HepG2 (cell line): ENCODE data around the gene PSD4. TPM values are rescaled to one million over a fixed set of nuclear protein-coding genes. Genes with fewer than 3 reads are reported as not detected.

Experiments used
- ATAC-seq: fragments of 200-7000 bp; cut with Tn5 transposase; 3 replicates; pipeline ENCODE4 v1.9.1; 2020; ENCODE audit warnings: mild to moderate bottlenecking, moderate library complexity
- BruUV-seq: library from RNA; stranded (reverse); fragments of 400-500 nt; replicated peaks from 2 replicates; lab custom pipeline; 2021; lab: Mats Ljungman, UMichigan
- CTCF ChIA-PET: fragments of 300-600 bp; formaldehyde crosslinking; extraction: SDS; loops from one replicate; lab custom pipeline; 2021; ENCODE audit warnings: low total read pairs, inconsistent platforms, low intra/inter-chr PET ratio; lab: Yijun Ruan, JAX
- POLR2A ChIA-PET: fragments of 350-600 bp; sonication (Branson Sonifier 250); formaldehyde crosslinking; loops from one replicate; lab custom pipeline; 2020; ENCODE audit warnings: antibody characterized with exemption, inconsistent platforms; lab: Yijun Ruan, JAX
- DNase-seq: peaks from one replicate; pipeline ENCODE4 v3.0.0-alpha.2; 2015; ENCODE audit warnings: low spot score
- FAIRE-seq: peaks from 3 replicates; lab custom pipeline; 2011; peaks lifted over from hg19 to GRCh38; lab: Jason Lieb, UNC
- H2AFZ ChIP-seq: one replicate; pipeline ENCODE4 v1.6.1; 2011; ENCODE audit warnings: low read length, inconsistent platforms
- H3K27ac ChIP-seq: fragments of 300-600 bp; 3 replicates; pipeline ENCODE4 v1.8.0; 2011; ENCODE audit warnings: mixed run types, mild to moderate bottlenecking, mixed read lengths, low read length, inconsistent platforms; ENCODE audit not compliant: insufficient read depth; ENCODE audit errors: extremely low read length
- H3K27me3 ChIP-seq, 2 experiments: fragments of 200-600 bp in 1 of 2; 2 replicates in 1 of 2; 3 replicates in 1 of 2; pipeline versions ENCODE4 v1.6.0 to v1.8.0; 2011; ENCODE audit warnings: low read length in 2 of 2, mild to moderate bottlenecking in 2 of 2, moderate library complexity in 2 of 2, inconsistent platforms in 1 of 2; ENCODE audit not compliant: insufficient read depth in 2 of 2, control insufficient read depth in 1 of 2
- H3K36me3 ChIP-seq, 2 experiments: fragments of 200-600 bp in 1 of 2; replicated peaks in 1 of 2; 2 replicates in 1 of 2; 3 replicates in 1 of 2; pipeline versions ENCODE4 v1.5.1 to v1.8.0; 2011; ENCODE audit warnings: low read length in 2 of 2, inconsistent platforms in 1 of 2; ENCODE audit not compliant: insufficient read depth in 2 of 2, control insufficient read depth in 1 of 2
- H3K4me1 ChIP-seq: 2 replicates; pipeline ENCODE4 v1.5.1; 2012; ENCODE audit warnings: low read length, inconsistent platforms; ENCODE audit not compliant: insufficient read depth
- H3K4me2 ChIP-seq: 2 replicates; pipeline ENCODE4 v1.6.0; 2011; ENCODE audit warnings: low read depth, low read length, inconsistent platforms
- H3K4me3 ChIP-seq, 3 experiments: fragments of 200-600 bp in 1 of 3; sonication (generic), shearing (Covaris generic) in 1 of 3; replicated peaks in 1 of 3; 2 replicates each; pipeline ENCODE4 v1.5.1; 2011 to 2016; ENCODE audit warnings: low read length in 3 of 3, inconsistent platforms in 2 of 3, low read depth in 2 of 3, mild to moderate bottlenecking in 2 of 3, control low read depth in 1 of 3, mixed read lengths in 1 of 3; ENCODE audit not compliant: insufficient read depth in 1 of 3
- H3K79me2 ChIP-seq: one replicate; pipeline ENCODE4 v1.6.1; 2011; ENCODE audit warnings: low read length, inconsistent platforms; ENCODE audit not compliant: insufficient read depth
- H3K9ac ChIP-seq: 2 replicates; pipeline ENCODE4 v1.6.0; 2011; ENCODE audit warnings: mild to moderate bottlenecking, low read depth, low read length, inconsistent platforms; ENCODE audit not compliant: insufficient read depth
- H3K9me3 ChIP-seq: 2 replicates; pipeline ENCODE4 v1.5.1; 2012; ENCODE audit warnings: mild to moderate bottlenecking, low read length
- H4K20me1 ChIP-seq: 2 replicates; pipeline ENCODE4 v1.6.0; 2011; ENCODE audit warnings: inconsistent platforms, mild to moderate bottlenecking, low read length, moderate library complexity; ENCODE audit not compliant: insufficient read depth
- DPF2 ChIP-seq: sonication (generic); formaldehyde crosslinking; IDR thresholded peaks from 2 replicates; pipeline ENCODE4 v1.4.0; 2020; ENCODE audit warnings: mild to moderate bottlenecking, low read depth, missing genetic modification reagents, borderline replicate concordance
- ETV6 ChIP-seq: sonication (generic); formaldehyde crosslinking; conservative IDR thresholded peaks from 2 replicates; pipeline ENCODE4 v1.4.0; 2020; ENCODE audit warnings: missing genetic modification reagents
- HES4 ChIP-seq: sonication (generic); formaldehyde crosslinking; IDR thresholded peaks from 2 replicates; pipeline ENCODE4 v1.9.0; 2021; ENCODE audit warnings: mild to moderate bottlenecking, missing genetic modification reagents, borderline replicate concordance
- KDM6A ChIP-seq: IDR thresholded peaks from 2 replicates; pipeline ENCODE4 v1.6.1; 2016; ENCODE audit warnings: low read depth
- MED8 ChIP-seq: sonication (generic); formaldehyde crosslinking; IDR thresholded peaks from 2 replicates; pipeline ENCODE4 v1.8.1; 2023; ENCODE audit warnings: mild to moderate bottlenecking, missing genetic modification reagents; ENCODE audit not compliant: insufficient replicate concordance
- SRY ChIP-seq: sonication (generic); formaldehyde crosslinking; IDR thresholded peaks from 2 replicates; pipeline ENCODE4 v1.8.0; 2022; ENCODE audit warnings: mild to moderate bottlenecking, missing genetic modification reagents
- STAG1 ChIP-seq: sonication (generic); formaldehyde crosslinking; IDR thresholded peaks from 2 replicates; pipeline ENCODE4 v1.4.0; 2020; ENCODE audit warnings: missing genetic modification reagents
- THAP11 ChIP-seq: IDR thresholded peaks from 2 replicates; pipeline ENCODE4 v1.6.1; 2016; ENCODE audit warnings: missing biosample characterization, missing genetic modification reagents
- ZNF225 ChIP-seq: sonication (generic); formaldehyde crosslinking; IDR thresholded peaks from 2 replicates; pipeline ENCODE4 v1.4.0; 2020; ENCODE audit warnings: mild to moderate bottlenecking, missing genetic modification reagents
- ZNF263 ChIP-seq: sonication (generic); formaldehyde crosslinking; IDR thresholded peaks from 2 replicates; pipeline ENCODE4 v1.4.0; 2020; ENCODE audit warnings: missing genetic modification reagents
- ZNF782 ChIP-seq: sonication (generic); formaldehyde crosslinking; IDR thresholded peaks from 2 replicates; pipeline ENCODE4 v1.4.0; 2020; ENCODE audit warnings: missing genetic modification reagents, mild to moderate bottlenecking, borderline replicate concordance
- ZSCAN21 ChIP-seq: sonication (generic); formaldehyde crosslinking; IDR thresholded peaks from 2 replicates; pipeline ENCODE4 v1.8.0; 2022; ENCODE audit warnings: mild to moderate bottlenecking, missing genetic modification reagents, moderate library complexity, borderline replicate concordance
- WGBS: methylation state at CpG from one replicate; pipeline ENCODE4 v1.1.6; 2017; ENCODE audit warnings: low lambda C conversion rate; 5-methylcytosine and 5-hydroxymethylcytosine counted together
- in situ Hi-C: cut with HindIII; loops from 2 replicates; pipeline ENCODE4 v1.10.0; 2017; ENCODE audit warnings: low pct_unique_long_range_greater_than_20kb; ENCODE audit not compliant: extremely low pct_ligation_motif_present
- intact Hi-C: fragments of 100-400 bp; cut with micrococcal nuclease; formaldehyde crosslinking; loops from one replicate; pipeline ENCODE4 v1.10.0; 2022; ENCODE audit not compliant: unreplicated experiment
- polyA plus RNA-seq, 8 experiments: library from polyadenylated mRNA; depleted of rRNA in 3 of 8; stranded (reverse) in 7 of 8; unstranded in 1 of 8; fragments of >200 nt; fragmentation: Illumina TruSeq in 4 of 8; extraction: Trizol in 4 of 8; gene quantifications; 2 replicates each; pipeline versions ENCODE4 v1.2.1 to v1.2.3, GENCODE V29; 2011 to 2016; ENCODE audit warnings: low read depth in 4 of 8, missing spikeins in 1 of 8, mixed read lengths in 1 of 8; ENCODE audit not compliant: insufficient read depth in 1 of 8
- total RNA-seq, 5 experiments: library from RNA; depleted of rRNA; stranded (reverse); fragments of >200 nt; fragmentation: Illumina TruSeq; extraction: Trizol; gene quantifications; 2 replicates each; pipeline ENCODE4 v1.2.3, GENCODE V29; 2016; ENCODE audit warnings: low read depth in 1 of 5
- TF ChIP-seq, protein P1 (sequence below): sonication (generic); formaldehyde crosslinking; IDR thresholded peaks from 2 replicates; pipeline ENCODE4 v1.4.0; 2020; ENCODE audit warnings: mild to moderate bottlenecking, missing genetic modification reagents
- TF ChIP-seq, protein P2 (sequence below): sonication (generic); formaldehyde crosslinking; IDR thresholded peaks from 2 replicates; pipeline ENCODE4 v1.8.0; 2022; ENCODE audit warnings: missing genetic modification reagents, mild to moderate bottlenecking, borderline replicate concordance

The PSD4 gene
- total and polyA plus RNA-seq, 2 of the 13 experiments (the other 11 are each of a cell fraction or from before 2014, with no cell fraction given): 5.8 to 9.4 TPM

DNA sequence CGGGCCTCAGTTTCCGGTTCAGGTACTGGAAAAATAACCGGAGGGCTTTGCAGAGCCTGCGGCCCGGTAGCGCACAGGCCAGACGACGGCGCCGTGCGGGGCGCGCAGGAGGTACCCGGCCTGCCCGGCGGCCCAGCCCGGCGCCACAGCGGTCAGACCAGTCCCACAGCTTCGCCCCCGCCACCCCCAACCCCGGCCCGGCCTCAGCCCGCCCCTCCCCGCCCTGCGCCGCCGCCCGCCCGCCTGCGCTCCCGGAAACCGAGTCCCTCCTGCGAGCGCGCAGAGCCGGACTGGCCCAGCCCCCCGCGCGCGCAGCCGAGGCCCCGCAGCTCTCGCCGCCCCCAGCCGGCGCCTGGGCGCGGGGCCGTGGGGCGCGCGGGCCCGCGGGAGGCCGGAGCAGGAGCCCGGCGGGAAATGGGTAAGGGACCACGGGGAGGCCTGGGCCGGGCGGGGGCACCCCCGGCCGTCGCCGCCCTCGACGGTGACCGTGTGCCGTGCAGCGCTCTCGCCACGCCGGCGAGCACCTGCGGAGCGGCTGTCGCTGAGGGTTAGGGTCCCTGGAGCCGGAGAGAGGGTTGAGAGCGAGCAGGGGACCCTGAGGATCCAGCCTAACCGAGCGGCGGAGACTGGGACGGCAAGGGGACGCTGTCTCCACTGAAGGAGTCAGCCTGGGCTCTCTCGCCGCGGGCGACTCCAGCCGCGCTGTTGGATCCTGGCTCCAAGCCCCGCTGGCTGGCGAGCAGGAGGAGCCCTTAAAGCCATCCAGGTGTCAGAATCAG lies 16.5 kb upstream of the PSD4 start:
- in situ Hi-C loops: no loop called here
- Histone ChIP-seq H3K27ac (peak overlapping the region; percentile 64), H3K9me3 (no peaks in the 10 kb centered on the region), H3K27me3 (no peaks in the 10 kb centered on the region; a peak in 1 of 5 replicates), H2AFZ (peak overlapping the region; percentile 92), H4K20me1 (no peaks in the 10 kb centered on the region), H3K4me1 (peaks cover 43% of the 10 kb centered on the region), H3K79me2 (no peaks in the 10 kb centered on the region), H3K4me3 (peak overlapping the region; percentile 56 to 82 (median 69)), H3K9ac (peak overlapping the region; percentile 74), H3K4me2 (peak overlapping the region; percentile 96), H3K36me3 (no peaks in the 10 kb centered on the region)
- POLR2A ChIA-PET: interaction anchor here (1.1 to 5.3 kb wide), 11 partner anchors 8 to 69 kb away, joined by 5 to 103 read pairs (median 14); partner anchors contain the start of genes IL1RN and PSD4
- 1% methylated on average over 10 of the region's 92 CpGs for WGBS
- DNase-seq: no peak
- BruUV-seq: no TSS peak
- FAIRE-seq: no peak
- CTCF ChIA-PET: interaction anchor here (1.2 kb wide), 1 partner anchor 73 kb away, joined by 3 read pairs; no protein-coding TSS in a partner anchor
- intact Hi-C loops: loop anchor here (1.0 to 2.0 kb wide), 3 partner anchors 19 to 41 kb away; no protein-coding TSS in a partner anchor
- ATAC-seq: peak; percentile 81
- TF ChIP-seq ZNF225 (CRISPR knock-in tag): peak; percentile 67
- TF ChIP-seq, protein P1, sequence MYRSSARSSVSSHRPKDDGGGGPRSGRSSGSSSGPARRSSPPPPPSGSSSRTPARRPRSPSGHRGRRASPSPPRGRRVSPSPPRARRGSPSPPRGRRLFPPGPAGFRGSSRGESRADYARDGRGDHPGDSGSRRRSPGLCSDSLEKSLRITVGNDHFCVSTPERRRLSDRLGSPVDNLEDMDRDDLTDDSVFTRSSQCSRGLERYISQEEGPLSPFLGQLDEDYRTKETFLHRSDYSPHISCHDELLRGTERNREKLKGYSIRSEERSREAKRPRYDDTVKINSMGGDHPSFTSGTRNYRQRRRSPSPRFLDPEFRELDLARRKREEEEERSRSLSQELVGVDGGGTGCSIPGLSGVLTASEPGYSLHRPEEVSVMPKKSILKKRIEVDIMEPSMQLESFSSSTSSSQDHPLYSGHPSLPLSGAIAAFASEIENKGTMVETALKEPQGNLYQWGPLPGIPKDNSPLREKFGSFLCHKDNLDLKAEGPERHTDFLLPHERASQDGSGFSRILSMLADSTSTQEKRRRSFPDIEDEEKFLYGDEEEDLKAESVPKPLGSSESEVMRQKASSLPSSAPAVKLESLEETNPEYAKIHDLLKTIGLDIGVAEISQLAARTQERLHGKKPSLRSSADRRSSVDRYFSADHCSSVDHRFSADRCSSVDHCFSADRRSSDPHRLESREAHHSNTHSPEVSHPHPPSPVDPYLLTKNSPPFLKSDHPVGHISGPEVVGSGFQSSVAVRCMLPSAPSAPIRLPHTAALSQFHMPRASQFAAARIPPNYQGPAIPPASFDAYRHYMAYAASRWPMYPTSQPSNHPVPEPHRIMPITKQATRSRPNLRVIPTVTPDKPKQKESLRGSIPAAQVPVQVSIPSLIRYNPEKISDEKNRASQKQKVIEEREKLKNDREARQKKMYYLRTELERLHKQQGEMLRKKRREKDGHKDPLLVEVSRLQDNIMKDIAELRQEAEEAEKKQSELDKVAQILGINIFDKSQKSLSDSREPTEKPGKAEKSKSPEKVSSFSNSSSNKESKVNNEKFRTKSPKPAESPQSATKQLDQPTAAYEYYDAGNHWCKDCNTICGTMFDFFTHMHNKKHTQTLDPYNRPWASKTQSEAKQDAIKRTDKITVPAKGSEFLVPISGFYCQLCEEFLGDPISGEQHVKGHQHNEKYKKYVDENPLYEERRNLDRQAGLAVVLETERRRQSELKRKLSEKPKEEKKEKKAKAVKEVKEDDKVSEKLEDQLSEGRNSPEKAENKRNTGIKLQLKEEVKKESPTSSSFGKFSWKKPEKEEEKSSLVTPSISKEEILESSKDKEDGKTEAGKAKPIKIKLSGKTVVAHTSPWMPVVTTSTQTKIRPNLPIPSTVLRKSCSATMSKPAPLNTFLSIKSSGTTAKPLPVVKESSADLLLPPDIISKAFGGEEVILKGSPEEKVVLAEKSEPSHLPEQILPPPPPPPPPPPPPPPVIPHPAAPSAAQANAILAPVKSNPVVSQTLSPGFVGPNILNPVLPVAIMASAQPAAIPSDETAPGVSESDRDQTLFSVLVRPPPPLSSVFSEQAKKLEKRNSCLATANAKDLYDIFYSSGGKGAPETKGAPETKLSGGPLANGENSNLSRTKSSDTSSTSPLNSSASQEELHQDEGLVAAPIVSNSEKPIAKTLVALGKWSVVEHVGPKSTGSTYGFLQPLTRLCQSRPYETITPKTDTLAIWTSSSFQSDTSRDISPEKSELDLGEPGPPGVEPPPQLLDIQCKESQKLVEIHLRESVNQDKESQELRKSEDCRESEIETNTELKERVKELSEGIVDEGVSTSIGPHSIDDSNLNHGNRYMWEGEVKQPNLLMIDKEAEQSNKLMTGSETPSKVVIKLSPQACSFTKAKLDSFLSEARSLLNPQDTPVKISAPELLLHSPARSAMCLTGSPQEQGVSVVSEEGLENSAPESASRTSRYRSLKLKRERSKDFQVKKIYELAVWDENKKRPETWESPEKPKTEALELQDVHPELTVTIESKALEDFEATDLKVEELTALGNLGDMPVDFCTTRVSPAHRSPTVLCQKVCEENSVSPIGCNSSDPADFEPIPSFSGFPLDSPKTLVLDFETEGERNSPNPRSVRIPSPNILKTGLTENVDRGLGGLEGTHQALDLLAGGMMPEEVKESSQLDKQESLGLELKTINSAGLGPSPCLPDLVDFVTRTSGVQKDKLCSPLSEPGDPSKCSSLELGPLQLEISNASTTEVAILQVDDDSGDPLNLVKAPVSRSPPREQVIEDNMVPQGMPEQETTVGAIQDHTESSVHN (CRISPR knock-in tag): peak; percentile 32; the same call in 1 of the 2 replicates
- no peak for TF ChIP-seq DPF2 (CRISPR knock-in tag)
- peak; percentile 46; the same call in 1 of the 2 replicates for TF ChIP-seq SRY
- TF ChIP-seq ZNF263: no peak
- TF ChIP-seq, protein P2, sequence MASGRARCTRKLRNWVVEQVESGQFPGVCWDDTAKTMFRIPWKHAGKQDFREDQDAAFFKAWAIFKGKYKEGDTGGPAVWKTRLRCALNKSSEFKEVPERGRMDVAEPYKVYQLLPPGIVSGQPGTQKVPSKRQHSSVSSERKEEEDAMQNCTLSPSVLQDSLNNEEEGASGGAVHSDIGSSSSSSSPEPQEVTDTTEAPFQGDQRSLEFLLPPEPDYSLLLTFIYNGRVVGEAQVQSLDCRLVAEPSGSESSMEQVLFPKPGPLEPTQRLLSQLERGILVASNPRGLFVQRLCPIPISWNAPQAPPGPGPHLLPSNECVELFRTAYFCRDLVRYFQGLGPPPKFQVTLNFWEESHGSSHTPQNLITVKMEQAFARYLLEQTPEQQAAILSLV (CRISPR knock-in tag): 0 out of 2 replicates have a peak, but pooled peaks have one; percentile 12
- TF ChIP-seq THAP11 (CRISPR knock-in tag): 0 out of 2 replicates have a peak, but pooled peaks have one; percentile 6
- peak; percentile 11 for TF ChIP-seq MED8 (CRISPR knock-in tag)
- peak; percentile 57; the same call in 1 of the 2 replicates for TF ChIP-seq ZSCAN21 (CRISPR knock-in tag)
- 0 out of 2 replicates have a peak, but pooled peaks have one; percentile 1 for TF ChIP-seq STAG1 (CRISPR knock-in tag)
- TF ChIP-seq KDM6A (CRISPR knock-in tag): no peak
- TF ChIP-seq HES4: peak; percentile 85; the same call in 1 of the 2 replicates
- peak; percentile 80; the same call in 1 of the 2 replicates for TF ChIP-seq ZNF782 (CRISPR knock-in tag)
- TF ChIP-seq ETV6: 0 out of 2 replicates have a peak, but pooled peaks have one; percentile 27
